ENCODE data around the gene USP49. TPM values are rescaled to one million over a fixed set of nuclear protein-coding genes. Genes with fewer than 3 reads are reported as not detected.
"Not testable (repeated sequence)": the region's sequence is repeated elsewhere in the genome, so short reads cannot be mapped to it uniquely, and the experiment has no call there.

Gene USP49
- total RNA-seq, 2 donors from 2014 or later = 2.1 to 2.9 TPM

GRCh38 chr6:41771058-41771983 is 123.9 kb downstream of the USP49 start:
- DNase-seq (no peak), ATAC-seq (no peak)
- intact Hi-C loops (cut with DNase I, micrococcal nuclease) = no loop called here

- intact Hi-C loops (cut with DNase I, micrococcal nuclease) = no loop called here
- DNase-seq (peak in 1 of 2 donors; percentile 18), ATAC-seq (no peak)
These were observed 124.7 kb downstream of the USP49 start for GRCh38 chr6:41770381-41771057.

- DNase-seq (no peak), ATAC-seq (no peak)
- intact Hi-C loops (cut with DNase I, micrococcal nuclease) = no loop called here
These were observed 125.8 kb downstream of the USP49 start for GRCh38 chr6:41769376-41769775.

GRCh38 chr6:41768545-41769308 is 126.4 kb downstream of the USP49 start:
- peak; percentile 40 to 63 for DNase-seq
- peak; percentile 85 for ATAC-seq
- intact Hi-C loops (cut with DNase I, micrococcal nuclease) = no loop called here

GRCh38 chr6:41767112-41767833 is 127.9 kb downstream of the USP49 start:
- ATAC-seq = peak; percentile 78
- intact Hi-C loops (cut with DNase I, micrococcal nuclease) = no loop called here
- peak; percentile 43 to 51 for DNase-seq

GRCh38 chr6:41766043-41766664 is 129.0 kb downstream of the USP49 start:
- ATAC-seq; DNase-seq; intact Hi-C loops (cut with DNase I, micrococcal nuclease): not testable (repeated sequence)

- DNase-seq (no peak), ATAC-seq (no peak)
- intact Hi-C loops (cut with DNase I, micrococcal nuclease) = no loop called here
These were observed 131.7 kb downstream of the USP49 start for GRCh38 chr6:41763470-41763869.

- intact Hi-C loops (cut with DNase I, micrococcal nuclease) = no loop called here
- ATAC-seq = no peak
- no peak for DNase-seq
These were observed 135.1 kb downstream of the USP49 start for GRCh38 chr6:41759905-41760579.

- intact Hi-C loops (cut with DNase I, micrococcal nuclease) = no loop called here
- ATAC-seq (no peak), DNase-seq (no peak)
These were observed 135.9 kb downstream of the USP49 start for GRCh38 chr6:41759106-41759904.

- ATAC-seq = no peak
- no peak for DNase-seq
- intact Hi-C loops (cut with DNase I, micrococcal nuclease) = no loop called here
These were observed 136.5 kb downstream of the USP49 start for GRCh38 chr6:41758641-41759035.

- intact Hi-C loops (cut with DNase I, micrococcal nuclease) = no loop called here
- no peak for DNase-seq
- no peak for ATAC-seq
These were observed 137.1 kb downstream of the USP49 start for GRCh38 chr6:41757931-41758640.

GRCh38 chr6:41757271-41757670 is 137.9 kb downstream of the USP49 start:
- no peak for ATAC-seq
- no peak for DNase-seq
- intact Hi-C loops (cut with DNase I, micrococcal nuclease) = no loop called here

- ATAC-seq (no peak), DNase-seq (no peak)
- intact Hi-C loops (cut with DNase I, micrococcal nuclease) = no loop called here
These were observed 138.8 kb downstream of the USP49 start for GRCh38 chr6:41756354-41756753.

GRCh38 chr6:41755895-41756294 is 139.3 kb downstream of the USP49 start:
- DNase-seq = no peak
- intact Hi-C loops (cut with DNase I, micrococcal nuclease) = no loop called here
- ATAC-seq = no peak

- intact Hi-C loops (cut with DNase I, micrococcal nuclease) = no loop called here
- DNase-seq (no peak), ATAC-seq (no peak)
These were observed 144.8 kb downstream of the USP49 start for GRCh38 chr6:41750374-41750773.

- ATAC-seq (no peak), DNase-seq (no peak)
- intact Hi-C loops (cut with DNase I, micrococcal nuclease) = no loop called here
These were observed 146.6 kb downstream of the USP49 start for GRCh38 chr6:41748542-41748941.

- ATAC-seq (no peak), DNase-seq (no peak)
- intact Hi-C loops (cut with DNase I, micrococcal nuclease) = no loop called here
These were observed 147.1 kb downstream of the USP49 start for GRCh38 chr6:41748102-41748477.

All from left colon (tissue), 2 donors.